LNCAP (cell line): ENCODE measurements around the gene ARHGAP32.

Experiments used
- TF ChIP-seq, protein P1 (sequence below): fragments of 450-650 bp; IDR thresholded peaks from 2 replicates; pipeline ENCODE4 v1.5.1; 2017; ENCODE audit warnings: mild to moderate bottlenecking

Gene ARHGAP32

DNA sequence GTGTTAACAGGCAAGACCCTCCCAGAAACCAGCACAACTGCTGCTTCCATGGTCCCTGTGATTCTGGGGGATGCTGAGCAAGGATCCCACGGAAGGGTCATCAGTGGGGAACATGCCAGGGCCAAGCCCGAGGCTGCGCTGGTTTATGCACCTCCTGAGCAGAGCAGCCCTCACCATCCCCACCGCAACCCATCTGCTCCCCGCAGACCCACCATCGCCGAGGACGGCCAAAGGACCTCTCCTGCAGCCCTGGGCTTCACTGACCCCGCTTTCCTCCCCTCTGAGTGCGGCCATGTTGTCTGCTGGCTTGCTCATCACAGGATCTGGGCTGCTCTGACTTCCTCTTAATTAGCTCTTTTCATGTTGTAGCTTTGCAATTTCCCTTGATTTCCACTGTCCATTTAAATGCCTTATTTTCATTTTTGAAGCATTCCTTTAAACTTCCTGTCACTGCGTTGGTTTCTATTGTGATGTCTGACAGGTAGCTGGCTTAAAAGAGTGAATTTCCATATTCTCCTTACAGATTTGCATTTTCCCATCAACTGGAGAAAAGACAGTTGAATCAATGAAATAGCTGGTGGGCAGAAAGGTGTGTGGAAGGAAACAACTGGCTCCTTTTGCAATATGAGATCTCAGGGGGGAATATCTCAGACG lies 264.3 kb downstream of the ARHGAP32 start:
- TF ChIP-seq, protein P1, sequence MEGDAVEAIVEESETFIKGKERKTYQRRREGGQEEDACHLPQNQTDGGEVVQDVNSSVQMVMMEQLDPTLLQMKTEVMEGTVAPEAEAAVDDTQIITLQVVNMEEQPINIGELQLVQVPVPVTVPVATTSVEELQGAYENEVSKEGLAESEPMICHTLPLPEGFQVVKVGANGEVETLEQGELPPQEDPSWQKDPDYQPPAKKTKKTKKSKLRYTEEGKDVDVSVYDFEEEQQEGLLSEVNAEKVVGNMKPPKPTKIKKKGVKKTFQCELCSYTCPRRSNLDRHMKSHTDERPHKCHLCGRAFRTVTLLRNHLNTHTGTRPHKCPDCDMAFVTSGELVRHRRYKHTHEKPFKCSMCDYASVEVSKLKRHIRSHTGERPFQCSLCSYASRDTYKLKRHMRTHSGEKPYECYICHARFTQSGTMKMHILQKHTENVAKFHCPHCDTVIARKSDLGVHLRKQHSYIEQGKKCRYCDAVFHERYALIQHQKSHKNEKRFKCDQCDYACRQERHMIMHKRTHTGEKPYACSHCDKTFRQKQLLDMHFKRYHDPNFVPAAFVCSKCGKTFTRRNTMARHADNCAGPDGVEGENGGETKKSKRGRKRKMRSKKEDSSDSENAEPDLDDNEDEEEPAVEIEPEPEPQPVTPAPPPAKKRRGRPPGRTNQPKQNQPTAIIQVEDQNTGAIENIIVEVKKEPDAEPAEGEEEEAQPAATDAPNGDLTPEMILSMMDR, result no peak

DNA sequence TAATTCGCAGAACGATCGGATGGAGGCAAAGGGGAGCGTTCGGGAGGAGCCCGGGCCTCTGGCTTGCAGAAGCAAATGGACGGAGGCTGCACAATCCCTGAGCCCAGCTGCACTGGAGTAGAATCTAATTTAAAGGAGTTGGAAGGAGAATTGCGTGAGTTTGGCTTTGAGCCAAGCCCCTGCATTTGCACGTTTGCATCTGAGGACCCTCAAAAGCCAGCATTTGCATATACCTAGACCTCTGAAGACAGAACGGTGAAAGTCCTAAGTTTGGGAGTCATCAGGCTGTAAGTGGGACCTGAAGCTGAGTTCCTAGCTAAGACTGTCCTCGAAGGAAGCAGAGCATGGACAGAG lies 265.0 kb downstream of the ARHGAP32 start:
- TF ChIP-seq, protein P1, result no peak

DNA sequence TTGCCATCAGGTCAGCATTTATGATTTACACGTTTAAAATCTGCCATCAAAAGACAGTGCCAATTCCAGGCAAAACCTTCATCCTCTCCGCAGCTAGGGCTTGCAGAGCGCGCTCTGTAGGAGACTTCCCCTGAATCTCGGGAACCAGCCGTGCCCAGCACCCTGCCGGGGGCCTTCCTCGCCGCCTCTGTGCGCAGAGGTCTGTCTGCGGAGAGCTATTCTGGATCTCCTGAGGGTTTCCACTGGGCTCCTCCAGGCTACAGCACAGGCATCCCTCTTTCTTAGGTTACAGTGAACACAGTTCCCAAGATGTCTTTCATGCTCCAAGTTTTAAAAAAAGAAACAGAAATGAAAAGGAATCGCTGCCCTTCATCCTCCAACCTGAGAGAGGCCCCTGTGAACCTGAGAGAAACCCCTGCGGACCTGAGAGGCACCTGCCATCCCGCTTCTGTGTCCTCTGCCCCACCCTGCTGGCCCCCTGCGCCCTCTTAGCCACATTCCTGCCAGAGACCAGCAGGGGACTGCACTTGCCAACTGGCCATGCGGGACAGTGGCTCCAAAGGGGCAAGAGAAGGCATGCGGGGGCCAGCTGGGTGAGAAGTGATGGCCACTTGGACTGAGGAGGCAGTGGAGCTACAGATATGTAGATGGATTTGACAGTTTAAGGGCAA lies 265.6 kb downstream of the ARHGAP32 start:
- TF ChIP-seq, protein P1, result no peak

DNA sequence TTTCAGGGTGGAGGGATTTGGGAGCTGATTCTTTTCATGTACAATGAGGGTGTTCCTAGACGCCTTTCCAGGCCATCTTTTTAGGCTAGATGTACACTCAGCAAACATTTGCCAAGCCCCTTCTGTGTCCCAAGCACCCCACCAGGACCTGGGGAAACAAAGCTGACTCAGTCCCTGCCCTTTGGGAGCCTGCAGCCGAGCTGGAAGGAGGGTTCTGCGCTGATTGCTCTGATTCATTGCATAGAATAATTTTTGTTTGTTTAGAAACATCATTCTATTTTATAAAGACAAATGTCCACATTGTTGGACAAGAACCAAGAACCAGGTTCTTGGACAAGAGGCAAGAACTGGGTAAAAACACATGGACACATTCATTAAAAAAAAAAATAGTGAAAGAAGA lies 266.1 kb downstream of the ARHGAP32 start:
- TF ChIP-seq, protein P1, result no peak

DNA sequence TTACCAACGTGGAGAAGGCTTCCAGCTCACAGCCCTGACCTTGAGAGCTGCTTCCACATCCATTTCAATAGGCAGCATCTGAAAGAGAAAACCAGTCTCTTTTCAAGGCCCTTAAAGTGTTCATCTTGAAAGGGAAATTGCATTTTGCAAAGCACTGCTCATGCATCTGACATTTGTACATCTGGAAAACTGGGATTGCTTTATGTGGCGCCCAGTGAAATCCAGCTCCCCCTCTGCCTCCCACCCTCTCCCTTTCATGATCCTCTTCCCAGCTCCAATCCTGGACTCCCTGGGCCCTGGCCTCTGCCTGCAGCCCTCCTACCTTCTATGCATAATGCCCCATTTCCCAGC lies 266.9 kb downstream of the ARHGAP32 start:
- TF ChIP-seq, protein P1, result no peak

DNA sequence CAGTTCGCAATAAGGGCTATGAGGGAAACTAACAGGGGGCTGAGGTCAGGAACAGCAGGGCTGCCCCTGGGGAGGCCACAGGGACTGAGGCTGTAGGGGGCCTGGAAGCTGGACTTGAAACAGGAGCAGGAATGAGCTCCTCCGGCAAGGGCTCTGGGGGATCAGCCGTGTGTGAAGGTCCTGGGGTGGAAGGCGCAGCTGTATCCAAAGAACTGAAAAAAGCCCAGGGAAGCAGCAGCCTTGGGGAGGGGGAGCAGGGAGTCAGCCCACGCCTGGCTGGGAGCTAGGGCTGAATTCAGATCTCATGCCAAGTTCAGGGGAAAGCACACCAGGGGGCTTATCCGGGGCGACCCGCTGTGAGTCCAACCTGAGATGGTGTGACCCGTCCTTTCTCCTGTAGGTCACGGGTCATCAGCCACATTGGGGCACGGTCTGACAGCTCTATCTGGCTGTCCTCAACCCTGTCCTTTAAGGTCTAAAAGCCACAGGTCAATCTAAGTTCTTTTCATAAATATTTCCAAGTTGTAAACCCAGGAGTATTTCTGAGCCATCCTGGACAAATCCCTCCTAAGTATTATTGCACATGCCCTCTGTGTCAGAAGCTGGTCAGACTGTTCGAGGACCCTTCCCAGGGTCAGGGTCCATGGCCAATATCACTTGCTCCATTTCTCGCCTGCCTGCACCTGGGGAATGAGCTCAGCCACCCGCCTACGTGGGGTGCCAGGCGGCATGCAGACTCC lies 267.4 kb downstream of the ARHGAP32 start:
- TF ChIP-seq, protein P1, result no peak

DNA sequence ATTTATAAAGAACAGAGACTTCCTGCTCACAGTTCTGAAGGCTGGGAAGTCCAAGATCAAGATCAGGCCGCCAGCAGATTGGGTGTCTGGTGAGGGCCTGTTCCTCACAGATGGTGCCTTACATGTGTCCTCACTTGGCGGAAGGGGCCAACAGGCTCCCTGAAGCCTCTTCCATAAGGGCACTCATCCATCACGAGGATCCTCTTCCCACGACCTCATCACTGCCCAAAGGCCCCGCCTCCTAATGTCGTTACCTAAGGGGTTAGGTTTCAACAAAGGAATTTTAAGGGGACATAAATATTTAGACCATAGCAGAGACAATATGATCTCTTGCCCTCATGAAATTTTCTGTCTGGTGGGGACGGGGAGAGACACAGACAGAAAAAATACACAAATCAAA lies 268.0 kb downstream of the ARHGAP32 start:
- TF ChIP-seq, protein P1, result no peak
